ENCODE data around the gene ZDHHC9.

The ZDHHC9 gene

GRCh38 chrX:129808829-129809796, 34.6 kb downstream of the ZDHHC9 start:
- H3K9ac ChIP-seq (ENCODE audit: low read length), result no peak overlapping the region
- no peaks in the 10 kb centered on the region for H3K4me1 ChIP-seq (ENCODE audit: control insufficient read depth, insufficient read depth, low read length)
- H3K27ac ChIP-seq (ENCODE audit: low read depth, low read length), result no peak overlapping the region
- no peaks in the 10 kb centered on the region for H3K27me3 ChIP-seq (ENCODE audit: control insufficient read depth, insufficient read depth, low read length)
- H3K36me3 ChIP-seq (ENCODE audit: control insufficient read depth, insufficient read depth, low read length), result peaks cover 7% of the 10 kb centered on the region
- H3K4me3 ChIP-seq (ENCODE audit: low read length), result no peak overlapping the region

- H3K9ac ChIP-seq (ENCODE audit: low read length), result no peak overlapping the region
- no peaks in the 10 kb centered on the region for H3K27me3 ChIP-seq (ENCODE audit: control insufficient read depth, insufficient read depth, low read length)
- H3K27ac ChIP-seq (ENCODE audit: low read depth, low read length), result no peak overlapping the region
- H3K36me3 ChIP-seq (ENCODE audit: control insufficient read depth, insufficient read depth, low read length), result peaks cover 7% of the 10 kb centered on the region
- no peak overlapping the region for H3K4me3 ChIP-seq (ENCODE audit: low read length)
- no peaks in the 10 kb centered on the region for H3K4me1 ChIP-seq (ENCODE audit: control insufficient read depth, insufficient read depth, low read length)
These were observed 35.4 kb downstream of the ZDHHC9 start for GRCh38 chrX:129808158-129808828.

GRCh38 chrX:129804806-129805205, 38.9 kb downstream of the ZDHHC9 start:
- Histone ChIP-seq H3K4me3 (ENCODE audit: low read length) (no peak overlapping the region), H3K9ac (ENCODE audit: low read length) (no peak overlapping the region), H3K27me3 (ENCODE audit: control insufficient read depth, insufficient read depth, low read length) (no peaks in the 10 kb centered on the region), H3K36me3 (ENCODE audit: control insufficient read depth, insufficient read depth, low read length) (peaks cover 7% of the 10 kb centered on the region), H3K27ac (ENCODE audit: low read depth, low read length) (no peak overlapping the region), H3K4me1 (ENCODE audit: control insufficient read depth, insufficient read depth, low read length) (no peaks in the 10 kb centered on the region)

GRCh38 chrX:129802863-129803262, 40.8 kb downstream of the ZDHHC9 start:
- H3K36me3 ChIP-seq (ENCODE audit: control insufficient read depth, insufficient read depth, low read length), result peaks cover 7% of the 10 kb centered on the region
- no peaks in the 10 kb centered on the region for H3K27me3 ChIP-seq (ENCODE audit: control insufficient read depth, insufficient read depth, low read length)
- no peak overlapping the region for H3K9ac ChIP-seq (ENCODE audit: low read length)
- no peak overlapping the region for H3K4me3 ChIP-seq (ENCODE audit: low read length)
- H3K4me1 ChIP-seq (ENCODE audit: control insufficient read depth, insufficient read depth, low read length), result no peaks in the 10 kb centered on the region
- no peak overlapping the region for H3K27ac ChIP-seq (ENCODE audit: low read depth, low read length)

GRCh38 chrX:129800186-129800585, 43.5 kb downstream of the ZDHHC9 start:
- H3K27ac ChIP-seq (ENCODE audit: low read depth, low read length), result no peak overlapping the region
- no peaks in the 10 kb centered on the region for H3K27me3 ChIP-seq (ENCODE audit: control insufficient read depth, insufficient read depth, low read length)
- peaks cover 4% of the 10 kb centered on the region for H3K36me3 ChIP-seq (ENCODE audit: control insufficient read depth, insufficient read depth, low read length)
- no peak overlapping the region for H3K4me3 ChIP-seq (ENCODE audit: low read length)
- H3K4me1 ChIP-seq (ENCODE audit: control insufficient read depth, insufficient read depth, low read length), result no peaks in the 10 kb centered on the region
- H3K9ac ChIP-seq (ENCODE audit: low read length), result no peak overlapping the region

- H3K4me3 ChIP-seq (ENCODE audit: low read length), result no peak overlapping the region
- no peaks in the 10 kb centered on the region for H3K36me3 ChIP-seq (ENCODE audit: control insufficient read depth, insufficient read depth, low read length)
- no peak overlapping the region for H3K27ac ChIP-seq (ENCODE audit: low read depth, low read length)
- no peak overlapping the region for H3K9ac ChIP-seq (ENCODE audit: low read length)
- H3K27me3 ChIP-seq (ENCODE audit: control insufficient read depth, insufficient read depth, low read length), result no peaks in the 10 kb centered on the region
- H3K4me1 ChIP-seq (ENCODE audit: control insufficient read depth, insufficient read depth, low read length), result no peaks in the 10 kb centered on the region
These were observed 44.8 kb downstream of the ZDHHC9 start for GRCh38 chrX:129798888-129799287.

- no peaks in the 10 kb centered on the region for H3K27me3 ChIP-seq (ENCODE audit: control insufficient read depth, insufficient read depth, low read length)
- no peaks in the 10 kb centered on the region for H3K36me3 ChIP-seq (ENCODE audit: control insufficient read depth, insufficient read depth, low read length)
- no peak overlapping the region for H3K9ac ChIP-seq (ENCODE audit: low read length)
- H3K4me3 ChIP-seq (ENCODE audit: low read length), result no peak overlapping the region
- no peaks in the 10 kb centered on the region for H3K4me1 ChIP-seq (ENCODE audit: control insufficient read depth, insufficient read depth, low read length)
- no peak overlapping the region for H3K27ac ChIP-seq (ENCODE audit: low read depth, low read length)
These were observed 45.2 kb downstream of the ZDHHC9 start for GRCh38 chrX:129798456-129798855.

- no peak overlapping the region for H3K4me3 ChIP-seq (ENCODE audit: low read length)
- no peaks in the 10 kb centered on the region for H3K36me3 ChIP-seq (ENCODE audit: control insufficient read depth, insufficient read depth, low read length)
- no peaks in the 10 kb centered on the region for H3K4me1 ChIP-seq (ENCODE audit: control insufficient read depth, insufficient read depth, low read length)
- H3K27ac ChIP-seq (ENCODE audit: low read depth, low read length), result no peak overlapping the region
- no peak overlapping the region for H3K9ac ChIP-seq (ENCODE audit: low read length)
- no peaks in the 10 kb centered on the region for H3K27me3 ChIP-seq (ENCODE audit: control insufficient read depth, insufficient read depth, low read length)
These were observed 46.3 kb downstream of the ZDHHC9 start for GRCh38 chrX:129797251-129797906.

GRCh38 chrX:129795584-129795983, 48.1 kb downstream of the ZDHHC9 start:
- no peak overlapping the region for H3K4me3 ChIP-seq (ENCODE audit: low read length)
- no peaks in the 10 kb centered on the region for H3K4me1 ChIP-seq (ENCODE audit: control insufficient read depth, insufficient read depth, low read length)
- no peak overlapping the region for H3K27ac ChIP-seq (ENCODE audit: low read depth, low read length)
- no peaks in the 10 kb centered on the region for H3K27me3 ChIP-seq (ENCODE audit: control insufficient read depth, insufficient read depth, low read length)
- H3K36me3 ChIP-seq (ENCODE audit: control insufficient read depth, insufficient read depth, low read length), result no peaks in the 10 kb centered on the region
- H3K9ac ChIP-seq (ENCODE audit: low read length), result no peak overlapping the region

GRCh38 chrX:129793604-129794191, 50.0 kb downstream of the ZDHHC9 start:
- H3K4me1 ChIP-seq (ENCODE audit: control insufficient read depth, insufficient read depth, low read length), result no peaks in the 10 kb centered on the region
- H3K9ac ChIP-seq (ENCODE audit: low read length), result no peak overlapping the region
- no peaks in the 10 kb centered on the region for H3K27me3 ChIP-seq (ENCODE audit: control insufficient read depth, insufficient read depth, low read length)
- H3K36me3 ChIP-seq (ENCODE audit: control insufficient read depth, insufficient read depth, low read length), result no peaks in the 10 kb centered on the region
- no peak overlapping the region for H3K27ac ChIP-seq (ENCODE audit: low read depth, low read length)
- H3K4me3 ChIP-seq (ENCODE audit: low read length), result no peak overlapping the region

GRCh38 chrX:129792586-129793291, 50.9 kb downstream of the ZDHHC9 start:
- Histone ChIP-seq H3K27me3 (ENCODE audit: control insufficient read depth, insufficient read depth, low read length) (no peaks in the 10 kb centered on the region), H3K4me1 (ENCODE audit: control insufficient read depth, insufficient read depth, low read length) (no peaks in the 10 kb centered on the region), H3K9ac (ENCODE audit: low read length) (no peak overlapping the region), H3K36me3 (ENCODE audit: control insufficient read depth, insufficient read depth, low read length) (no peaks in the 10 kb centered on the region), H3K27ac (ENCODE audit: low read depth, low read length) (no peak overlapping the region), H3K4me3 (ENCODE audit: low read length) (no peak overlapping the region)

Data from rectal smooth muscle tissue (tissue), 1 donor.